Neutrophil (primary cell): ENCODE results near the gene LBHD2.
A peak's percentile ranks its signal among the peaks of the same experiment; 100 is the strongest.

ENCODE experiments used
- H3K27ac ChIP-seq: fragments of 200-600 bp; sonication (generic); 2 replicates; pipeline ENCODE4 v1.5.1; 2016; ENCODE audit warnings: mild to moderate bottlenecking, moderate library complexity
- H3K27me3 ChIP-seq: fragments of 200-600 bp; sonication (generic); 2 replicates; pipeline ENCODE4 v1.6.0; 2016; ENCODE audit warnings: mild to moderate bottlenecking
- H3K36me3 ChIP-seq: fragments of 200-600 bp; sonication (generic); 2 replicates; pipeline ENCODE4 v1.5.1; 2017
- H3K4me1 ChIP-seq, 2 experiments: fragments of 200-600 bp in 1 of 2; sonication (generic) in 1 of 2; 1 replicate in 1 of 2; 2 replicates in 1 of 2; pipeline versions ENCODE4 v1.5.1 to v1.6.1; 2013 to 2016; ENCODE audit warnings: low read depth in 1 of 2, low read length in 1 of 2, mild to moderate bottlenecking in 1 of 2, moderate library complexity in 1 of 2; ENCODE audit not compliant: control insufficient read depth in 1 of 2, insufficient read depth in 1 of 2
- H3K4me3 ChIP-seq, 2 experiments: fragments of 200-600 bp in 1 of 2; sonication (generic) in 1 of 2; 1 replicate in 1 of 2; 2 replicates in 1 of 2; pipeline ENCODE4 v1.5.1; 2013 to 2016; ENCODE audit warnings: low read depth in 1 of 2, low read length in 1 of 2, mild to moderate bottlenecking in 1 of 2, moderate library complexity in 1 of 2
- H3K9me3 ChIP-seq: fragments of 200-600 bp; sonication (generic); 2 replicates; pipeline ENCODE4 v1.5.1; 2016
- CTCF ChIP-seq: fragments of 200-600 bp; sonication (generic); IDR thresholded peaks from 2 replicates; pipeline ENCODE4 v1.5.1; 2016; ENCODE audit warnings: antibody characterized with exemption

Gene LBHD2

GRCh38 chr14:103125098-103126070 is 41.4 kb downstream of the LBHD2 start:
- Histone ChIP-seq H3K27ac (peak overlapping the region; percentile 97), H3K4me3 (peak overlapping the region; percentile 97 to 98), H3K36me3 (peaks cover 62% of the 10 kb centered on the region), H3K9me3 (no peaks in the 10 kb centered on the region), H3K27me3 (no peaks in the 10 kb centered on the region), H3K4me1 (peaks cover 43 to 59% of the 10 kb centered on the region in 2 experiments)
- no peak for TF ChIP-seq CTCF

- Histone ChIP-seq H3K4me3 (peak overlapping the region; percentile 97 to 98), H3K36me3 (peaks cover 71% of the 10 kb centered on the region), H3K9me3 (no peaks in the 10 kb centered on the region), H3K27ac (peak overlapping the region; percentile 97), H3K27me3 (no peaks in the 10 kb centered on the region), H3K4me1 (peaks cover 34 to 50% of the 10 kb centered on the region in 2 experiments)
- no peak for TF ChIP-seq CTCF
Measured at GRCh38 chr14:103126088-103126872, 42.3 kb downstream of the LBHD2 start.

- Histone ChIP-seq H3K4me1 (peaks cover 29 to 44% of the 10 kb centered on the region in 2 experiments), H3K27ac (no peak overlapping the region), H3K27me3 (no peaks in the 10 kb centered on the region), H3K4me3 (no peak overlapping the region), H3K9me3 (no peaks in the 10 kb centered on the region), H3K36me3 (peaks cover 77% of the 10 kb centered on the region)
- TF ChIP-seq CTCF: no peak
Measured at GRCh38 chr14:103126873-103127304, 42.9 kb downstream of the LBHD2 start.

GRCh38 chr14:103127356-103127755 is 43.3 kb downstream of the LBHD2 start:
- TF ChIP-seq CTCF: no peak

GRCh38 chr14:103127861-103128598 is 44.0 kb downstream of the LBHD2 start:
- Histone ChIP-seq H3K9me3 (no peaks in the 10 kb centered on the region), H3K4me3 (no peak overlapping the region), H3K27me3 (no peaks in the 10 kb centered on the region), H3K36me3 (peaks cover 88% of the 10 kb centered on the region), H3K27ac (no peak overlapping the region), H3K4me1 (peaks cover 19 to 34% of the 10 kb centered on the region in 2 experiments)
- TF ChIP-seq CTCF: no peak

More at GRCh38 chr14:103127356-103127755, 43.3 kb downstream of the LBHD2 start:
- no peak overlapping the region for H3K4me3 ChIP-seq
- H3K4me1 ChIP-seq: peaks cover 24 to 39% of the 10 kb centered on the region in 2 experiments
- H3K27ac ChIP-seq: no peak overlapping the region
- H3K9me3 ChIP-seq: no peaks in the 10 kb centered on the region
- H3K36me3 ChIP-seq: peaks cover 81% of the 10 kb centered on the region
- no peaks in the 10 kb centered on the region for H3K27me3 ChIP-seq
